HG02943 (cell line): ENCODE data around the gene NT5C2.

ENCODE experiments used
- ATAC-seq: cut with Tn5 transposase; IDR thresholded peaks from one replicate; pipeline ENCODE4 v1.9.1; 2021; ENCODE audit warnings: mild to moderate bottlenecking, low read depth, moderate library complexity; ENCODE audit not compliant: unreplicated experiment

NT5C2 gene

GRCh38 chr10:103125323-103126267 lies 67.5 kb downstream of the NT5C2 start:
- peak; percentile 74 for ATAC-seq

- no peak for ATAC-seq
Measured at GRCh38 chr10:103124420-103125096, 68.5 kb downstream of the NT5C2 start.

- ATAC-seq: no peak
Measured at GRCh38 chr10:103123282-103124024, 69.6 kb downstream of the NT5C2 start.

GRCh38 chr10:103120977-103121735 lies 71.9 kb downstream of the NT5C2 start:
- no peak for ATAC-seq

- ATAC-seq: no peak
Measured at GRCh38 chr10:103120546-103120945, 72.5 kb downstream of the NT5C2 start.

- no peak for ATAC-seq
Measured at GRCh38 chr10:103117247-103117646, 75.8 kb downstream of the NT5C2 start.

GRCh38 chr10:103114876-103115275 lies 78.2 kb downstream of the NT5C2 start:
- ATAC-seq: no peak

GRCh38 chr10:103111918-103112877 lies 80.9 kb downstream of the NT5C2 start:
- peak; percentile 57 for ATAC-seq

GRCh38 chr10:103111031-103111917 lies 81.8 kb downstream of the NT5C2 start:
- peak; percentile 70 for ATAC-seq

- ATAC-seq: no peak
Measured at GRCh38 chr10:103110407-103110806, 82.7 kb downstream of the NT5C2 start.

GRCh38 chr10:103109821-103110220 lies 83.3 kb downstream of the NT5C2 start:
- ATAC-seq: no peak

- no peak for ATAC-seq
Measured at GRCh38 chr10:103106539-103106938, 86.5 kb downstream of the NT5C2 start.

GRCh38 chr10:103105462-103105861 lies 87.6 kb downstream of the NT5C2 start:
- ATAC-seq: no peak

GRCh38 chr10:103104721-103105120 lies 88.4 kb downstream of the NT5C2 start:
- no peak for ATAC-seq

- ATAC-seq: no peak
Measured at GRCh38 chr10:103103989-103104388, 89.1 kb downstream of the NT5C2 start.

- ATAC-seq: no peak
Measured at GRCh38 chr10:103102195-103102594, 90.9 kb downstream of the NT5C2 start.

GRCh38 chr10:103100620-103101019 lies 92.5 kb downstream of the NT5C2 start:
- ATAC-seq: no peak

GRCh38 chr10:103098240-103098639 lies 94.8 kb downstream of the NT5C2 start:
- no peak for ATAC-seq
